HepG2 (cell line): ENCODE data around the gene MORF4L2. TPM values are rescaled to one million over a fixed set of nuclear protein-coding genes. Genes with fewer than 3 reads are reported as not detected.

ENCODE experiments used
- ATAC-seq: fragments of 200-7000 bp; cut with Tn5 transposase; 3 replicates; pipeline ENCODE4 v1.9.1; 2020; ENCODE audit warnings: mild to moderate bottlenecking, moderate library complexity
- BruUV-seq: library from RNA; stranded (reverse); fragments of 400-500 nt; replicated peaks from 2 replicates; lab custom pipeline; 2021; lab: Mats Ljungman, UMichigan
- CTCF ChIA-PET: fragments of 300-600 bp; formaldehyde crosslinking; extraction: SDS; loops from one replicate; lab custom pipeline; 2021; ENCODE audit warnings: low total read pairs, inconsistent platforms, low intra/inter-chr PET ratio; lab: Yijun Ruan, JAX
- POLR2A ChIA-PET: fragments of 350-600 bp; sonication (Branson Sonifier 250); formaldehyde crosslinking; loops from one replicate; lab custom pipeline; 2020; ENCODE audit warnings: antibody characterized with exemption, inconsistent platforms; lab: Yijun Ruan, JAX
- DNase-seq: peaks from one replicate; pipeline ENCODE4 v3.0.0-alpha.2; 2015; ENCODE audit warnings: low spot score
- FAIRE-seq: peaks from 3 replicates; lab custom pipeline; 2011; peaks lifted over from hg19 to GRCh38; lab: Jason Lieb, UNC
- H2AFZ ChIP-seq: one replicate; pipeline ENCODE4 v1.6.1; 2011; ENCODE audit warnings: low read length, inconsistent platforms
- H3K27ac ChIP-seq: fragments of 300-600 bp; 3 replicates; pipeline ENCODE4 v1.8.0; 2011; ENCODE audit warnings: mixed run types, mild to moderate bottlenecking, mixed read lengths, low read length, inconsistent platforms; ENCODE audit not compliant: insufficient read depth; ENCODE audit errors: extremely low read length
- H3K27me3 ChIP-seq, 2 experiments: fragments of 200-600 bp in 1 of 2; 2 replicates in 1 of 2; 3 replicates in 1 of 2; pipeline versions ENCODE4 v1.6.0 to v1.8.0; 2011; ENCODE audit warnings: low read length in 2 of 2, mild to moderate bottlenecking in 2 of 2, moderate library complexity in 2 of 2, inconsistent platforms in 1 of 2; ENCODE audit not compliant: insufficient read depth in 2 of 2, control insufficient read depth in 1 of 2
- H3K36me3 ChIP-seq, 2 experiments: fragments of 200-600 bp in 1 of 2; replicated peaks in 1 of 2; 2 replicates in 1 of 2; 3 replicates in 1 of 2; pipeline versions ENCODE4 v1.5.1 to v1.8.0; 2011; ENCODE audit warnings: low read length in 2 of 2, inconsistent platforms in 1 of 2; ENCODE audit not compliant: insufficient read depth in 2 of 2, control insufficient read depth in 1 of 2
- H3K4me1 ChIP-seq: 2 replicates; pipeline ENCODE4 v1.5.1; 2012; ENCODE audit warnings: low read length, inconsistent platforms; ENCODE audit not compliant: insufficient read depth
- H3K4me2 ChIP-seq: 2 replicates; pipeline ENCODE4 v1.6.0; 2011; ENCODE audit warnings: low read depth, low read length, inconsistent platforms
- H3K4me3 ChIP-seq, 3 experiments: fragments of 200-600 bp in 1 of 3; sonication (generic), shearing (Covaris generic) in 1 of 3; replicated peaks in 1 of 3; 2 replicates each; pipeline ENCODE4 v1.5.1; 2011 to 2016; ENCODE audit warnings: low read length in 3 of 3, inconsistent platforms in 2 of 3, low read depth in 2 of 3, mild to moderate bottlenecking in 2 of 3, control low read depth in 1 of 3, mixed read lengths in 1 of 3; ENCODE audit not compliant: insufficient read depth in 1 of 3
- H3K79me2 ChIP-seq: one replicate; pipeline ENCODE4 v1.6.1; 2011; ENCODE audit warnings: low read length, inconsistent platforms; ENCODE audit not compliant: insufficient read depth
- H3K9ac ChIP-seq: 2 replicates; pipeline ENCODE4 v1.6.0; 2011; ENCODE audit warnings: mild to moderate bottlenecking, low read depth, low read length, inconsistent platforms; ENCODE audit not compliant: insufficient read depth
- H3K9me3 ChIP-seq: 2 replicates; pipeline ENCODE4 v1.5.1; 2012; ENCODE audit warnings: mild to moderate bottlenecking, low read length
- H4K20me1 ChIP-seq: 2 replicates; pipeline ENCODE4 v1.6.0; 2011; ENCODE audit warnings: inconsistent platforms, mild to moderate bottlenecking, low read length, moderate library complexity; ENCODE audit not compliant: insufficient read depth
- CEBPG ChIP-seq: IDR thresholded peaks from 2 replicates; pipeline ENCODE4 v1.6.1; 2016
- RERE ChIP-seq: IDR thresholded peaks from 2 replicates; pipeline ENCODE4 v1.6.1; 2016; ENCODE audit warnings: low read depth, missing genetic modification reagents, missing compliant biosample characterization
- SP140L ChIP-seq: sonication (generic); formaldehyde crosslinking; IDR thresholded peaks from 2 replicates; pipeline ENCODE4 v1.4.0; 2020; ENCODE audit warnings: missing genetic modification reagents, borderline replicate concordance
- ZNF205 ChIP-seq: IDR thresholded peaks from 2 replicates; pipeline ENCODE4 v1.6.1; 2018; ENCODE audit warnings: missing biosample characterization, missing genetic modification reagents
- WGBS: methylation state at CpG from one replicate; pipeline ENCODE4 v1.1.6; 2017; ENCODE audit warnings: low lambda C conversion rate; 5-methylcytosine and 5-hydroxymethylcytosine counted together
- in situ Hi-C: cut with HindIII; loops from 2 replicates; pipeline ENCODE4 v1.10.0; 2017; ENCODE audit warnings: low pct_unique_long_range_greater_than_20kb; ENCODE audit not compliant: extremely low pct_ligation_motif_present
- intact Hi-C: fragments of 100-400 bp; cut with micrococcal nuclease; formaldehyde crosslinking; loops from one replicate; pipeline ENCODE4 v1.10.0; 2022; ENCODE audit not compliant: unreplicated experiment
- polyA plus RNA-seq, 8 experiments: library from polyadenylated mRNA; depleted of rRNA in 3 of 8; stranded (reverse) in 7 of 8; unstranded in 1 of 8; fragments of >200 nt; fragmentation: Illumina TruSeq in 4 of 8; extraction: Trizol in 4 of 8; gene quantifications; 2 replicates each; pipeline versions ENCODE4 v1.2.1 to v1.2.3, GENCODE V29; 2011 to 2016; ENCODE audit warnings: low read depth in 4 of 8, missing spikeins in 1 of 8, mixed read lengths in 1 of 8; ENCODE audit not compliant: insufficient read depth in 1 of 8
- total RNA-seq, 5 experiments: library from RNA; depleted of rRNA; stranded (reverse); fragments of >200 nt; fragmentation: Illumina TruSeq; extraction: Trizol; gene quantifications; 2 replicates each; pipeline ENCODE4 v1.2.3, GENCODE V29; 2016; ENCODE audit warnings: low read depth in 1 of 5

MORF4L2 gene
- total and polyA plus RNA-seq, 2 of the 13 experiments (the other 11 are each of a cell fraction or from before 2014, with no cell fraction given) = 358 to 469 TPM

- no peak for TF ChIP-seq CEBPG (CRISPR knock-in tag)
- TF ChIP-seq ZNF205 (CRISPR knock-in tag) = no peak
- no peak for TF ChIP-seq SP140L (CRISPR knock-in tag)
Observed at GRCh38 chrX:103647630-103648029, 38.9 kb downstream of the MORF4L2 start (continued).

GRCh38 chrX:103644125-103644524, 42.4 kb downstream of the MORF4L2 start:
- Histone ChIP-seq H3K9ac (no peak overlapping the region), H3K4me3 (no peak overlapping the region), H3K4me2 (no peak overlapping the region), H3K36me3 (no peaks in the 10 kb centered on the region), H3K9me3 (no peaks in the 10 kb centered on the region), H3K27me3 (no peaks in the 10 kb centered on the region), H2AFZ (no peak overlapping the region), H3K27ac (no peak overlapping the region), H3K79me2 (no peaks in the 10 kb centered on the region), H4K20me1 (no peaks in the 10 kb centered on the region), H3K4me1 (peaks cover 11% of the 10 kb centered on the region)
- TF ChIP-seq RERE (CRISPR knock-in tag) = no peak
- intact Hi-C loops = no loop called here
- ChIA-PET POLR2A (no interaction called here), CTCF (no interaction called here)
- 0% methylated on average over 1 of the region's 1 CpG for WGBS
- DNase-seq (no peak), FAIRE-seq (no peak), ATAC-seq (no peak)
- in situ Hi-C loops = no loop called here
- BruUV-seq = no TSS peak
